OCI-LY3 (cell line): ENCODE measurements around the gene TRAF3.

Experiments used
- H2AFZ ChIP-seq: fragments of 200-600, 300-600 bp; shearing (Covaris generic); 2 replicates; pipeline ENCODE4 v1.6.0; 2014; ENCODE audit warnings: antibody characterized with exemption, low read depth, low read length
- H3K27ac ChIP-seq: fragments of 200-600, 300-600 bp; sonication (generic); 2 replicates; pipeline ENCODE4 v1.5.1; 2014; ENCODE audit warnings: mild to moderate bottlenecking, low read length, moderate library complexity, mixed read lengths
- H3K27me3 ChIP-seq: fragments of 200-600, 300-600 bp; sonication (generic); 2 replicates; pipeline ENCODE4 v1.6.1; 2014; ENCODE audit warnings: low read depth, low read length, mixed read lengths
- H3K36me3 ChIP-seq: fragments of 200-600, 300-600 bp; sonication (generic); replicated peaks from 2 replicates; pipeline ENCODE3; 2014; ENCODE audit warnings: low read depth, low read length, mixed read lengths
- H3K4me1 ChIP-seq: fragments of 300-600, 200-600 bp; sonication (generic); 2 replicates; pipeline ENCODE4 v1.6.1; 2014; ENCODE audit warnings: low read length, mixed read lengths
- H3K4me2 ChIP-seq: fragments of 200-600, 300-600 bp; sonication (generic); 2 replicates; pipeline ENCODE4 v1.6.1; 2014; ENCODE audit warnings: low read length, mixed read lengths
- H3K4me3 ChIP-seq: fragments of 300-600, 200-600 bp; sonication (generic); 2 replicates; pipeline ENCODE4 v1.5.1; 2014; ENCODE audit warnings: antibody characterized with exemption, mild to moderate bottlenecking, low read length, moderate library complexity
- H3K79me2 ChIP-seq: fragments of 300-600, 200-600 bp; shearing (Covaris generic); 2 replicates; pipeline ENCODE4 v1.6.1; 2014; ENCODE audit warnings: mild to moderate bottlenecking, low read length, mixed read lengths
- H3K9ac ChIP-seq: fragments of 300-600, 200-600 bp; shearing (Covaris generic); 2 replicates; pipeline ENCODE4 v1.6.0; 2014; ENCODE audit warnings: mild to moderate bottlenecking, low read length, moderate library complexity
- H3K9me3 ChIP-seq: fragments of 200-600, 300-600 bp; shearing (Covaris generic); 2 replicates; pipeline ENCODE4 v1.6.1; 2014; ENCODE audit warnings: low read length, mixed read lengths; ENCODE audit not compliant: insufficient read depth
- H4K20me1 ChIP-seq: fragments of 200-600, 300-600 bp; sonication (generic); 2 replicates; pipeline ENCODE4 v1.6.1; 2016; ENCODE audit warnings: low read length, mixed read lengths; ENCODE audit not compliant: insufficient read depth
- EZH2phosphoT487 ChIP-seq: fragments of 200-600 bp; shearing (Covaris generic); IDR thresholded peaks from 2 replicates; pipeline ENCODE4 v1.6.1; 2018; ENCODE audit warnings: antibody characterized with exemption, mixed run types, low read depth
- TF ChIP-seq, protein P1 (sequence below): fragments of 200-600, 300-600 bp; sonication (generic); IDR thresholded peaks from 2 replicates; pipeline ENCODE4 v1.5.1; 2014; ENCODE audit warnings: antibody characterized with exemption, low read length, low read depth

The TRAF3 gene, protein sequence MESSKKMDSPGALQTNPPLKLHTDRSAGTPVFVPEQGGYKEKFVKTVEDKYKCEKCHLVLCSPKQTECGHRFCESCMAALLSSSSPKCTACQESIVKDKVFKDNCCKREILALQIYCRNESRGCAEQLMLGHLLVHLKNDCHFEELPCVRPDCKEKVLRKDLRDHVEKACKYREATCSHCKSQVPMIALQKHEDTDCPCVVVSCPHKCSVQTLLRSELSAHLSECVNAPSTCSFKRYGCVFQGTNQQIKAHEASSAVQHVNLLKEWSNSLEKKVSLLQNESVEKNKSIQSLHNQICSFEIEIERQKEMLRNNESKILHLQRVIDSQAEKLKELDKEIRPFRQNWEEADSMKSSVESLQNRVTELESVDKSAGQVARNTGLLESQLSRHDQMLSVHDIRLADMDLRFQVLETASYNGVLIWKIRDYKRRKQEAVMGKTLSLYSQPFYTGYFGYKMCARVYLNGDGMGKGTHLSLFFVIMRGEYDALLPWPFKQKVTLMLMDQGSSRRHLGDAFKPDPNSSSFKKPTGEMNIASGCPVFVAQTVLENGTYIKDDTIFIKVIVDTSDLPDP

DNA sequence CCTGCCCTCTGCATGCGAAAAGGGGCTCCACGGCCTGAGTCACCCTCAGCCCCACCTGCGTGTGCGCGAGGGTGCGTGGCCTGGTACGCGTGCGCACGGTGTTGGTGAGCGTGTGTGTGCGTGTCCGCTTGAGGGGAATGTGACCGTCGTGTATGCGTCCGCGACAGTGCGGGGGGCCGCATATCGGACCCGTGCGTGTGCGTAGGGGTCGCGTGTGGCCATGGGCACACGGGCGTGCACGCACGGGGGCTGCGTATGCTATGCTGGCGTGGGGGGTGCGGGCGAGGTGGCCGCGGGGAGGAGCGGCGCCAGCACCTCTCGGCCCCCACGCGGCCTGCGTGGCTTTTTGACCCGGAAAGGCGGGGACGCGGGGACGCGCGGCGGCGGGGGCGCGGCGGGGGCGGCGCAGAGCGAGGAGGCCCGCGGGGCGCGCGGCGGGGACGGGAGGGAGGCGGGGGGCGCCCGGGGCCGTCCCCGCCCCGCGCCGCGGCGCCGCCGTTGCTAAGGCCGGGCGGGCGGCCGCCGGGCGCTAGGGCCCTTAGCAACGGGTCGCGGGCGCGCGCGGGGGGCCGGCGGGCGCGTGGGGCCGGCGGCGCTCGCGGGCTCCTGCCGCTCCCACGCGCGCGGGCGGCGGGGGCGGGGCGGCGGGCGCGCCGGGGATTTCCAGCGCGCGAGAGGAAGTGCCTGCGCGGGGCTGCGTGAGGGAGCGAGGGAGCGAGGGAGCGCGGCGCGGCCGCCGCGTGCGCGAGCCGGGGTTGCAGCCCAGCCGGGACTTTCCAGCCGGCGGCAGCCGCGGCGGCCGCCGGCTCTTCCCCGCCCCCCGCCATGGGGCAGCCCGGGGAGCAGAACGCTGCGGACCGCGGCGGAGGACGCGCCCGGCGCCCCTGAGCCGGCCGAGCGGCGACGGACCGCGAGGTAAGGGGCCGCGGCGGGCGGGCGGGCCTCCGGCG lies at the start of gene TRAF3:
TRAF3 (plus strand) TSS at position 689 of the 950 bp plus-strand sequence. CDS start 92,753 bp downstream, outside the sequence.
- no peak within 1 kb of the TSS for H2AFZ ChIP-seq
- peaks cover 28% of the 10 kb centered on the region for H4K20me1 ChIP-seq
- H3K9me3 ChIP-seq, result no peaks in the 10 kb centered on the region
- peak within 1 kb of the TSS; percentile 81 for H3K4me3 ChIP-seq
- H3K27ac ChIP-seq, result peak within 1 kb of the TSS; percentile 96
- peaks cover 61% of the 10 kb centered on the region for H3K4me1 ChIP-seq
- peaks cover 61% of the 10 kb centered on the region for H3K79me2 ChIP-seq
- peak within 1 kb of the TSS; percentile 98 for H3K4me2 ChIP-seq
- no peak for TF ChIP-seq EZH2phosphoT487
- TF ChIP-seq, protein P1, sequence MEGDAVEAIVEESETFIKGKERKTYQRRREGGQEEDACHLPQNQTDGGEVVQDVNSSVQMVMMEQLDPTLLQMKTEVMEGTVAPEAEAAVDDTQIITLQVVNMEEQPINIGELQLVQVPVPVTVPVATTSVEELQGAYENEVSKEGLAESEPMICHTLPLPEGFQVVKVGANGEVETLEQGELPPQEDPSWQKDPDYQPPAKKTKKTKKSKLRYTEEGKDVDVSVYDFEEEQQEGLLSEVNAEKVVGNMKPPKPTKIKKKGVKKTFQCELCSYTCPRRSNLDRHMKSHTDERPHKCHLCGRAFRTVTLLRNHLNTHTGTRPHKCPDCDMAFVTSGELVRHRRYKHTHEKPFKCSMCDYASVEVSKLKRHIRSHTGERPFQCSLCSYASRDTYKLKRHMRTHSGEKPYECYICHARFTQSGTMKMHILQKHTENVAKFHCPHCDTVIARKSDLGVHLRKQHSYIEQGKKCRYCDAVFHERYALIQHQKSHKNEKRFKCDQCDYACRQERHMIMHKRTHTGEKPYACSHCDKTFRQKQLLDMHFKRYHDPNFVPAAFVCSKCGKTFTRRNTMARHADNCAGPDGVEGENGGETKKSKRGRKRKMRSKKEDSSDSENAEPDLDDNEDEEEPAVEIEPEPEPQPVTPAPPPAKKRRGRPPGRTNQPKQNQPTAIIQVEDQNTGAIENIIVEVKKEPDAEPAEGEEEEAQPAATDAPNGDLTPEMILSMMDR, result no peak
- peak within 1 kb of the TSS; percentile 95 for H3K9ac ChIP-seq
- no peaks in the 10 kb centered on the region for H3K27me3 ChIP-seq
- H3K36me3 ChIP-seq, result peaks cover 32% of the 10 kb centered on the region

DNA sequence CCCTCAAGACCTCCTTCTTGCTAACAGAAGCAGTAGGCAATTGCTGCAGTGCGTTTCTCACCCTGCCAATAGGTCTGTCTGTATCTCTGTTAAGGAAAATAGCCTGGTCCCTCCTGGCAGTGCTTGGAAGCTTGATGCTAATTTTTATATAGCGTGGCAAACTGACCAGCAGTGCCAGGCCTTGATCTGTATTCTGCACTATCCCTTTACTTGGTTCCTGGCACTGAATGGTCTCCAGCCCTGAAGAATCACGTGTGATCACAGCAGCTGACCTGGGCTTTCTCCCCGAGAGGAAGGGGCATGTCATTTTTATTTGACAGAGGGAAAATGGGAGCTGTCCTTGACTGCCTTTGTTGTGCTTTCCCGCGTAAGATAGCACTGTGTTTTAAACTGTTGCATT lies 48.7 kb upstream of the TRAF3 start:
- H3K4me1 ChIP-seq, result no peaks in the 10 kb centered on the region
- no peak overlapping the region for H3K4me2 ChIP-seq
- no peaks in the 10 kb centered on the region for H4K20me1 ChIP-seq
- H2AFZ ChIP-seq, result no peak overlapping the region
- no peak overlapping the region for H3K4me3 ChIP-seq
- H3K9me3 ChIP-seq, result no peaks in the 10 kb centered on the region
- H3K36me3 ChIP-seq, result peaks cover 27% of the 10 kb centered on the region
- TF ChIP-seq, protein P1, result no peak
- TF ChIP-seq EZH2phosphoT487, result no peak
- no peak overlapping the region for H3K9ac ChIP-seq
- H3K27ac ChIP-seq, result no peak overlapping the region
- H3K27me3 ChIP-seq, result no peaks in the 10 kb centered on the region
- no peaks in the 10 kb centered on the region for H3K79me2 ChIP-seq

DNA sequence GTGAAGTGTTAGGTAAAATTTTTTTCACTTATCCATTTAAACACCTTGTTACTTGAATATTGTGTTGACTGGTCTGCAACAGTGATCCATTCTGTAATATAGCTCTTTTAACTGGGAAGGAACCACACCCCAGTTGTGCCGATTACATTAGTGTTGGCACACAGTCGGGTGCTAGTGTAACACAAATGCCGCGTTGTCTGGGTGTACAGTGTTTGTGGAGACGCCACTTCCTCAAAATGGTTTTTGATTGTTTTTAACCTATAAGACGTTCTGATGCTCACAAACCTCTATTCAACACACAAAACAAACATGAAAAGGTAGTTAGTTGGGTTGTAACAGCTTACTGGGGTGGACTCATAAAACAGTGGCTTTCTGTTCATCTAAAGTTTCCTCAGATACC lies 48.0 kb upstream of the TRAF3 start:
- H3K79me2 ChIP-seq, result no peaks in the 10 kb centered on the region
- no peak for TF ChIP-seq EZH2phosphoT487
- TF ChIP-seq, protein P1, result no peak
- peaks cover 23% of the 10 kb centered on the region for H3K36me3 ChIP-seq
- no peaks in the 10 kb centered on the region for H4K20me1 ChIP-seq
- H3K9ac ChIP-seq, result no peak overlapping the region
- H3K9me3 ChIP-seq, result no peaks in the 10 kb centered on the region
- H3K4me2 ChIP-seq, result no peak overlapping the region
- no peak overlapping the region for H3K4me3 ChIP-seq
- H3K4me1 ChIP-seq, result no peaks in the 10 kb centered on the region
- no peak overlapping the region for H3K27ac ChIP-seq
- H3K27me3 ChIP-seq, result no peaks in the 10 kb centered on the region
- no peak overlapping the region for H2AFZ ChIP-seq

DNA sequence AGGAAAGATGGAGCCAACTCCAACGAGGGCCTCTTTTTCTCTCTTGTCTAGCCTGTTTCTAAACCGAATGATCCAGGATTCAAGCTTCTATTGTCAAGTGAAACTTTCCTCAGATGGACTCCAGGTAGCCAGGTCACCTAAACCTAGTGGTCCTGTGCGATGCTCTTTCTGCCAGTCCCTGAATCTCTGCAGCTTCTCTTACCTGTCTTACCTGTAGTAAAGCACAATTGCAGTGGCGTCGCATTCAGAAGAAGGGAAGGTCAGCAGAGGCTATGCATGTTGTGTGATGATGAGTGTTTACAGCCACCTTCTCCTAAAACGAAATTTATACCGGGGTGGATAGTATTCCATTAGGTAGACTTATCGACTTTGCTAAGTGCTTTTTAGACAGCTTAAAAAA lies 47.4 kb upstream of the TRAF3 start:
- TF ChIP-seq, protein P1, result no peak
- TF ChIP-seq EZH2phosphoT487, result no peak
- H3K4me2 ChIP-seq, result no peak overlapping the region
- no peak overlapping the region for H2AFZ ChIP-seq
- no peaks in the 10 kb centered on the region for H3K27me3 ChIP-seq
- no peak overlapping the region for H3K4me3 ChIP-seq
- H3K79me2 ChIP-seq, result no peaks in the 10 kb centered on the region
- peaks cover 22% of the 10 kb centered on the region for H3K36me3 ChIP-seq
- H3K9me3 ChIP-seq, result no peaks in the 10 kb centered on the region
- no peaks in the 10 kb centered on the region for H4K20me1 ChIP-seq
- H3K9ac ChIP-seq, result no peak overlapping the region
- no peak overlapping the region for H3K27ac ChIP-seq
- no peaks in the 10 kb centered on the region for H3K4me1 ChIP-seq
